NCI-H1436 treated with DMSO at 0.1 percent for 48 hours (cell line): ENCODE measurements around the gene CARS2.
"Not testable (repeated sequence)": the region's sequence is repeated elsewhere in the genome, so short reads cannot be mapped to it uniquely, and the experiment has no call there.

Source experiments
- DNase-seq: peaks from one replicate; lab custom pipeline; 2025; lab: John Stamatoyannopoulos, UW

Gene CARS2

DNA sequence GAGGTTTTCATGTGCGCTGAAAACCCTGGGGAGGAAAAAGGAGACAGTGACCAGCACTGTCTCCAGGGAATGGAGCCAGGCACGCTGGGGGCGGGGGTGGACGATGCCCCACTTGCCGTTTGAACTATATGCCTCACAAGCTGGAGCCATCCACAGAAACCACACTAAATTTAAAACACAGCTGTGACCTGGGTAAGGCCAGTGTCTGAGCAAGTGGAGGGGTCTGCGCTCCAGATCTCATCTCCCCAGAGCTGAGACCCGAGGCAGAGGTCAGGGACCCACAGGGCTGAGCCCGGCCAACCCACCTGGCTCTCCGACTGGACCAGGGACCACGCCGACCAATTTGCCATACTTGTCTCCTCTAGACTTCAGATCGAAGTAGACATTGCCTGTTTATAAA, 23.2 kb downstream of the CARS2 start:
- no peak for DNase-seq

DNA sequence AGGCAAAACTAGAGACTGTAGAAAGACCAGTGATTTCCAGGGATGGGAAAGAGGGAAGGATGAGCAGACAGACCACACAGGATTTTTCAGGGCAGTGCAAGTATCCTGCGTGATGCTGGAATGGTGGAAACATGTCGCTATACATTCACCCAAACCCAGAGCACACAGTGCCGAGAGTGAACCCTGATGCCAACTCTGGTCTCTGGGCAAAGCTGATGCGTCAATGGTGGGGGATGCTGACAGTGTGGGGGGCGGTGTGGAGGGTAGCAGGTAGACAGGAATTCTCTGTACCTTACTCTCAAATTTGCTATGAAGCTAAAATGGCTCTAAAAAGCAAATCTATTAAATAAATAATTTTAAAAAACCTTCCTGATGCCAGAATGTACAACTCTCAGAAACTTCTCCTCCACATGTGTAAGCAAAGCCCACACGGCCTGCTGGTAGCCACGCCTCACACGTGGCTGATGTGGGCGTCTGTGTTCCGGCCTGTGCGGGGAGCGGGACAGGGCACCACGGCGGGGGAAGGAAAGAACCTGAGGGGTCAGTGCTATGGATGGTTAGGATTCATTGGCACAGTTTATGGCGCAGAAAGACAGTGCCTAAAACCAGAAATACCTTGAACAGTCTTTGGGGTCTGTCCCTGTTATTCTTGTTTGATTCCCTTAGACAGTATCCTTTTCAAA, 23.9 kb downstream of the CARS2 start:
- DNase-seq = no peak

DNA sequence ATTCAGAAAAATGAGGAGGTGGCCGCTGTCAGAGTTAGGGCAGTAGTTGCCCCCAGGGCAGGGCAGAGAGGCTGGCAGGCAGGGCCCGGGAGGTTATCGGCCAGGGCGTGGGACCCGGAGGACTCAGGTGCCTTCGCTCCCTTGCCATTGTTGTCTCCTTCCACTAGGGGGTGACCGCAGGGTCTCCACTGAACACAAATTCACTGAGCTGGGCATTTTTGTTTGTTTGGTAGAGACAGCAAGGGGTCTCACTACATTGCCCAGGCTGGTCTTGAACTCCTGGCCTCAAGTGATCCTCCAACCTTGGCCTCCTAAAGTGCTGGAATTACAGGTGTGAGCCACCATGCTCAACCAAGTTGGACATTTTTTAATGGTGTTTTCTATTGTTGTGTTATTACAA, 25.1 kb downstream of the CARS2 start:
- DNase-seq = no peak

DNA sequence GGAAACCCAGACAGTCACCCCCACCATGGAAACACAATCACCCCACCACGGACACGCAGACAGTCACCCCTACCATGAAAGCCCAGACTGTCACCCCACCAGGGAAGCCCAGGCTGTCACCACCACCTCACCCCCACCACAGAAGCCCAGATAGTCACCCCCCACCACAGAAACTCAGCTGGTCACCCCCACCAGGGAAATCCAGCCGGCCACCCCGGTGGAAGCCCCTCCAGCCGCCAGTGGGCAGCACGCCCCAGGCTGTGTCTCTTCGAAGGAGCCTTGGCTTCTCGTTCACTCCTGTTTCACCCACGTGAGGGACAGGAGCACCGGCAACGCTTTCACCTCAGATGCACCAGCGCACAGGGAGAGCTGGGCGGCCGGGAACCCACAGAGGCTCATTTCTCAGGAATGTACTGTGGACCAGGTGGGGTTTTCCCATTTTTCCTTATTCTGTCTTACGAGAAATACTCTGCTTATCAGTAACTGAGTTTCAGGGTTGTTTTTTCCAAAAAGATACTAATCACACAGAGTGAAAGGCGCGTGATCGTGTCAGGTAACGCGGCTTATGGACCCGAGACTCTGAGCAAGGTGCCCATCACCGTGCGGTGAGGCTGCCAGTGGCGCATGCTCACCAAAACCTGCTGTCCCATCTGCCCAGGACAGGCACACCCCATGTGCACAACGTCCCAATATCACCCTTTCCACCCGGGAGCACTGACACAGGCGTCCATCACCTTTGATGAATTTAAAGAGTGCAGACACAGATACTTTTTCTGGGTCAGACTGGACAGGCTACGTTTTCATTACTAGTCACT, 28.0 kb downstream of the CARS2 start:
- no peak for DNase-seq

DNA sequence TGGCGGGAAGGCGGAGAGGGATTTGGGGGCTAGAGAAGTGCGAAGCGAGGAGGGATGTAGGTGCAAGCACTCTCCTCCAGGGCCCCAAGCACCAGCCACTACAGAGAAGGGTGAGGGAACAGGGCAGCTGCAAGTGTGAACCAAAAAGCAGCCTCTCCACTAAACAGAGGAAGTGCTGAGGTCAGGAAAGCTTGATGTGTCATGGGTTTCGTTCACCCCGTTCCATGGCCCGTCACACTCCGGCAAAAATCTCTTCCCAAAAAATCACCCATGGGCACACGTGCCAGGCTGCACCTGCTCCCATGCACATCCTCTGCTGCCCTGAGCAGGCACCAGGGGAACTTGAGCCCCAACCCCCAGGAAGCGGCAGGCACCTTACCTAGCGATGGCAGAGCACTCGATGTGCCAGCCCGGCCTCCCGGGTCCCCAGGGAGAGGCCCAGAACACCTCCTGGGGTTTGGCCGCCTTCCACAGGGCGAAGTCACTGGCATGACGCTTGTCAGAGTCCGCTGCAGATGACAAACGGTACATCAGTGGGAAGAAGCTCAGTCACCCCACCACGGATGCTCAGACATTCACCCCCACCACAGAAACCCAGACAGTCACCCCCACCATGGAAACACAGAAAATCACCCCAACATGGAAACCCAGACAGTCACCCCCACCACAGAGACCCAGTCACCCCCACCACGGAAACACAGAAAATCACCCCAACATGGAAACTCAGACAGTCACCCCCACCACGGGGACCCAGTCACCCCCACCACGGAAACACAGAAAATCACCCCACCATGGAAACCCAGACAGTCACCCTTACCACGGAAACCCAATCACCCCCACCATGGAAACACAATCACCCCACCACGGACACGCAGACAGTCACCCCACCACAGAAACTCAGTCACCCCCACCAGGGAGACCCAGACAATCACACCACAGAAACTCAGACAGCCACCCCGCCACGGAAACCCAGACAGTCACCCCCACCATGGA, 29.0 kb downstream of the CARS2 start:
- no peak for DNase-seq

DNA sequence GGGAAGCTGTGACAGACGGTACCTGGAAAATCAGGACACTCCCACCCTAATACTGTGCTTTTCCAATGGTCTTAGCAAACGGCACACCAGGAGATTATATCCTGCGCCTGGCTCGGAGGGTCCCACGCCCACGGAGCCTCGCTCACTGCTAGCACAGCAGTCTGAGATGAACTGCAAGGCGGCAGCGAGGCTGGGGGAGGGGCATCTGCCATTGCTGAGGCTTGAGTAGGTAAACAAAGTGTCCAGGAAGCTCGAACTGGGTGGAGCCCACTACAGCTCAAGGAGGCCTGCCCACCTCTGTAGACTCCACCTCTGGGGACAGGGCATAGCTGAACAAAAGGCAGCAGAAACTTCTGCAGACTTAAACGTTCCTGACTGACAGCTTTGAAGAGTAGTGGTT, 36.1 kb downstream of the CARS2 start:
- not testable (repeated sequence) for DNase-seq

DNA sequence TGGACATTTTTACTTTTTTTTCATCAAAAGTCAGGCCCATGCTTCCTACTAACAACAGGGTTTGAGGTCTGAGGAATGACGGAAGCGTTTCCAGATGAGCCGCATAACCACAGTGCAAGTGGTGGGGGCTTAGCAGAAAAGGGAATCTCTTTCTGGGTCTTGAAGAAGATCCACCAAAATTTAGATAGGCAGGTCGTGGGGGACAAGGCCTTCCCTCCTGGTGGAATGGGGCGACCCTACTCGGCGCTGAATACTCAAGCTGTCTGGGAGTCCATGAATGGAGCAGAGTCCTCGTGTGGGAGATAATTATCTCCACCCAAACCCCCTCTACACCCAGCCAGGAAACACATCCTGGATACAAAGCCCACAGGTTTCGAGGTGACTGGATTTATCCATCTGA, 36.9 kb downstream of the CARS2 start:
- no peak for DNase-seq

DNA sequence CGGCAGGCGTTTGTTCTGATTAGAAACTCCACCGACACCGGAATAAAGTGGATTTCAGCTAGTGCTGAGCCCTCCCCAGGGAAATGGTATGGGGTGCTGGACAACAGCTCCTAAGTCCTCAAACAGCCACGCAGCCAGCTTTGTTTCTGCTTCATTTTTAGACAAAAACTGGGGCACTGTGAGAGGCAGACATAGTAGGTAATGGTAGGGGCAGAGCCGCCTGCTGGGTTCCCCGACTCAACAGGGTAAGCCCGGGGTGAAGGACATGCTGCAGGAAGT, 39.7 kb downstream of the CARS2 start:
- DNase-seq = no peak

DNA sequence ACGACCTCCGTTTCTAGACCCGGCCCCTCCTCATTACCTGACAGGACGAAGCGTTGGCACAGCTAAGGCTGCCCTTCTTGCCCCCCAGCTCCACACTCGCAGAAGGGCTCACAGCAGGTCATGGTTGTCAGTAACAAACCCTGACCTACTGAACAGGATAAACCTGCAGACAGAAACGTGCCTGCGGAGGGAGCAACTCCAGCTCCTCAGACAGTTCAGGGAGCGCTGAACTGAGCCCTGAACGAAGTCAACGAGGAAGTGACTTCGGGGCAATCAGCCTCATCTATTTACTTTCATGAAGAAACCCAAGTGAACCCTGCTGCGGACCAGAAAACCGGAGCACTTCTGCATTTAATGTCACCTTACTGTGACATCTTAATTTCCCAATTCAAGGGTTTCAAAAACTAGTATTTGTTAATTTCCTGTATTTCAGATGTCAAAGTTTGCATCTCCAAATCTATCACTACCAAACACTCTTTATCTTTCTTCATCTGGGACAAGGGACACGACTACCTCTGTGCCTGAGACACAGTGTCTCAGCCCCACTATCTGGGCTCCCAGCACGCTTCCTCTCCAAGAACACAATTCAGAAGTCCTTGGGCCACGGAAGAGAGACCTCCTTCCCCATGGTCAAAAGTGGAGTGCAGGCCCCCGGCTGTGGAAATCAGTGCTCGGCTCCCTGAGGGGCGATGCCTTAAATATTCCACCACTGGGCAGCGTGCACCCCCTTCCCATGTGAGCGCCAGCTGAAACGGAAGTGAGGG, 40.2 kb downstream of the CARS2 start:
- DNase-seq = no peak

DNA sequence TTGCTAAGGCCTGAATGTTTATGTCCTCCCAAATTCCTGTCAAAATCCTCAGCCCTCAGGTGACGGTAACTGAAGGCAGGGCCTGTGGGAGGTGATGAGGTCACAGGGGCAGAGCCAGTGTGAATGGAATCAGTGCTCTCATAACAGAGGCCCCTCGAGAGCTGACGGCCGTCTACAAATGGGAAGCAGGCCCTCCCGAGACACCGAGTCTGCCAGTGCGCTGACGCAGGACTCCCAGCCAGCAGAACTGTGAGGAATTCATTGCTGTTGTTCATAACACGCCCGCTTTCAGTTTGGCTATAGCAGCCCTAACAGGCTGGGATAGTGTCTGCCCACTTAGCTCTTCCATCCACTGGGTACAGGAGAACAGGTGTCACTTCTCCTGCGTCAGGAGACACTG, 41.2 kb downstream of the CARS2 start:
- DNase-seq = no peak

DNA sequence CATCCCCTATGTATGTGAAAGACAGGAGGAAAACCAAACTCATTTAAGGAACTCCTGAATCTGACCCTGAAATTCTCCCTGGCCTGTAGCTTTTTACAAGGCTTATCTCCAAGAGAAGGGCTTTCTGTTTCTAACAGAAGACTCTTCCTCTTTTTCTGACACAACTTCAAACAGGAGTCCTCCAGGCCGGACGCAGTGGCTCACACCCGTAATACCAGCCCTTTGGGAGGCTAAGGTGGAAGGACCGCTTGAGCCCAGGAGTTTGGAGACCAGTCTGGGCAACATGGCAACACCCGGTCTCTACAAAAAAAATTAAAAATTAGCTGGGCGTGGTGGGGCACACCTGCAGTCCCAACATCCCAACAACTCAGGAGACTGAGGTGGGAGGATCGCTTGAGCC, 41.9 kb downstream of the CARS2 start:
- no peak for DNase-seq

DNA sequence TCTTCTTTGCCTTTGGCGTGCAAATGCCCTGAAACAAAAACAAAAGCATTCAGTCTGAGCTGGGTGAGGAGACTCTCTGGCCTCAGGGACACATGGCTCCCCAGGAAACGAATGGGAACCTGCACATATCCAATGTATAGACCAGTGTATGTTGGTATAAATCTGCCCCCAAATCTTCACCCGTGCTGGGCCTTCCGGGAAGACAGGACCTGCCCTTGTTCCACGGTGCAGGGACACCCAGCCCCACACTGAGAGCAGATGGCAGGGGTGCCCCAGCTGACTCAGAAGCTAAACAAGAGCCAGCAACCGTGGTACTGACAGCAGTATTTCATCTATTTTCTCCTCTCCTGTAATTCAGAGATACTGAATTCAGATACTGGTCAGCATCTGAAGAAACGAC, 42.4 kb downstream of the CARS2 start:
- no peak for DNase-seq

DNA sequence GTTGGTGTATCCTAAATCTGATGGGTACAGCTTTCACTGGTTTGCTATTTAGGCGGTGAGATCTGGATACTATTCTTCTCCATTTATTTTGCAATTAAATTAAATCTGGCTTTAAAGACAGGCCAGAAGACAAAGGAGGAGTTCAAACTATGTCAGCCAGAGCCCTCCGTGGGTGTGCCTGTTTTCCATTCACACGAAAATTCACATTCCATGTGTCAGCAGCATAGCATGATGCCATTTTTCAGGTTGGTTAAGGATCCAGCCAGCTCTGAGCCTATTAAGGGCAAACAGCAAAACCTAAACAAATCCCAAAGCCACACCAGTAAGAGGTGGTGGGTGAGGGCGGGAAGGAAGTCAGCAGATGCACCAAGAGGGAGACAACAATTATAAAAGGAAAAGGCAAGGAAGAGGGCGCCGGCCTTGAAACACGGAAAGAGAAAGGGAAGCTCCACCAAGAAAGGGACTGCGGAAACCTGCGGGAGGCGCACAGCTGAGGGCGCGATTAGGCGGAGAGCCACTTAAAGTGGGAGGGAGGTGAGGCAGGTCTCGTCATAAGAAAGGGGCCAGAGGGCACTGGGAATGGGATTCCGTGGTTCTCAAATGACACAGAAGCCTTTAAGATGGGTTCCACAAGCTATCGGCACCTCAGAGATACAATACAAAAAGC, 43.0 kb downstream of the CARS2 start:
- DNase-seq = no peak

DNA sequence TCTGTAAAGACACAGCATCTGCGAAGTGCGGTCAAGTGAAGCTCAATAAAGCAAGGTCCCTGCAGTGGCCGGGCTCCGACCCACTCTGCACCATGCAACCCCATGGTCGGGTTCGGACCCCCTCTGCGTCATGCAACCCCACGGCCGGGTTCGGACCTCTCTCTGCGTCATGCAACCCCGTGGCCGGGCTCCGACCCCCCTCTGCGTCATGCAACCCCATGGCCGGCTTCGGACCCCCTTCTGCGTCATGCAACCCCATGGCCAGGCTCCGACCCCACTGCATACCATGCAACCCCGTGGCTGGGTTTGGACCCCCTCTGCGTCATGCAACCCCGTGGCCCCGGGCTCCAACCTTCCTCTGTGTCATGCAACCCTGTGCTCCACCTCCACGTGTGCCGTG, 43.8 kb downstream of the CARS2 start:
- no peak for DNase-seq

DNA sequence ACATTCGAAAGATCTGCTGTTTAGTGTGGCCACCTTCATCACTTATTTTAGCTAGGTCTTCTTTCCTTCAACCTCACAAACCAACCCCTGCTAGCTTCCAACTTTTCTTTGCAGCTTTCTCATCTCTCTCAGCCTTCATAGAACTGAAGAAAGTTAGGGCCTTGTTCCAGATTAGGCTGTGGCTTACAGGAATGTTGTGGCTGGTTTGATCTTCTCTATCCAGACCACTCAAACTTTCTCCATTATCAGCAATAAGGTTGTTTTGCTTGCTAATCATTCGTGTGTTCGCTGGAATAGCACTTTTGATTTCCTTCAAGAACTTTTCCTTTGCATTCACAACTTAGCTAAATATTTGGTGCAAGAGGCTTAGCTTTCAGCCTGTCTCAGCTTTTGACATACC, 44.7 kb downstream of the CARS2 start:
- DNase-seq = no peak

DNA sequence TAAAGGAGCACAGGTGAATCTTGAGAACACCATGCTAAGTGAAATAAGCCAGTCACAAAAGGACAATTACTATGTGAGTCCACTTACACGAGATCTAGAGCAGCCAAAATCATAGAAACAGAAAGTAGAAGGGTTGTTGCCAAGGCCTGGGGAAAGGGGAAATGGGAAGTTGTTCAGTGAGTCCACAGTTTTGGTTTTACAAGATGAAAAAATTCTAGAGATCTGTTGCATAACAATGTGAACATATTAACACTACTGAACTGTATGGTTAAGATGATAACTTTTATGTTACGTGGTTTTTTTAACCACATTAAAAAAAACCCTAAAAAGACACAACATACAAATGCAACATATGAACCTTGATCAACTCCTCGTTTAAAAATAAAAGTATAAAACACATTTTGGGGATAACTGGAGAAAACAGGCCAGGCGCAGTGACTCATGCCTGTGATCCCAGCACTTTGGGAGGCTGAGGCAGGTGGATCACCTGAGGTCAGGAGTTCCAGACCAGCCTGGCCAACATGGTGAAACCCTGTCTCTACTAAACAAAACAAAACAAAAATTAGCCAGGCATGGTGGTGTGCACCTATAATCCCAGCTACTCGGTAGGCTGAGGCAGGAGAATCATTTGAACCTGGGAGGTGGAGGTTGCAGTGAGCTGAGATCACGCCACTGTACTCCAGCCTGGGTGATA, 47.6 kb downstream of the CARS2 start:
- not testable (repeated sequence) for DNase-seq

DNA sequence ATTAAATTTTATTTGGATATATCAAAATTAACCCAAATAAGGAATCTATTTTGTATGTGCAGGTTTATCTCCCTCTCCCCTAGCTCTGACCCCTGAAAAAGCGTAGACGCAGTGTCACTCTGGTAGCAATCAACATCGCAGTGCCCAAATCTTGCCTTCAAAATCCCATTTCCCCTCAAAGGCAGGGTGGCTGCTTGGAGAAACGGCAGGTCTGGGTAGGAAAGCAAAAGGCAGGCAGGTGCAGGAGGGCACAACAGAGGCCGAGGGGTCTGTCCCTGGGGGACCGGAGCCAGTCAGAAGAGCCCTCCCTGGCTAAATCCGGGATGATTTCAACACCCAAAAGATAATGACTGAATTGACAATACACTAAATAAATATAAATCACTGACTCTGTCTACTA, 48.7 kb downstream of the CARS2 start:
- no peak for DNase-seq

DNA sequence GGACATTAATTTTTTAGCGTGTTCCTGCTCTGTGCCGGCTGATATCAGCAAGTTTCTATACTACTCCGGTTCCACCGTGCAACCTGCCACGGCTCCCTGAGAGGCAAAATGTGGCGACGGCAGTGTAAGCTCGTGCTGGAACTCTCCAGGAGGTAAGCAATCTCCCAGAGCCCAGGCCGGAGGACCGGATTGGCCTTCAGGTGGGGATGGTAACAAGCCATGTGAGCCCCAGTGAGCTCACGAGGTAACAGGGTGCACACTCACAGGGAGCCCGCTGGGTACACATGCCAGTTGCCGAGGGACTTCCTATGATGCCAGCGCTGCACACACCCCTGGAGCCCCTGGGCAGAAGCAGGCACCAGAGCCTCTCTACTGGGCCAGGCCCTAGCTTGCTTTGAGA, 52.1 kb downstream of the CARS2 start:
- no peak for DNase-seq

DNA sequence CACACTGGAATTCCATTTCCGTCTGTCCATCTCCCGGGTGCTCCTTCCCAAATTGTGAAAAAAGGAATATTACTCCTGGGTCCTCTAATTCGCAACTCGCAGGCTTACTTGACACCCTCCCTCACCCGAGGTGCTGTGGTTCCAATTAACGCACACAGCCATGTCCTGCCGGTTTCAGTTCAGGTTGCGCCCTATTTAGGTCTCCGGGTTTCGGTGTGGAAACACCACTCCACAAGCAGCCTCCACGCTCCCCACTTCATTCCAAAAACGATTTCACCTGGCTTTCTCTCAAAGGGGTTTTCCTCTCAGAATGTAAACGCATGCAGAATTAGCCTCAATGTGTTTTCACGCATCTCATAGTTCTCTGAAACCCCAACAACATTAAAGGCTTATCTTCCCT, 52.6 kb downstream of the CARS2 start:
- no peak for DNase-seq

DNA sequence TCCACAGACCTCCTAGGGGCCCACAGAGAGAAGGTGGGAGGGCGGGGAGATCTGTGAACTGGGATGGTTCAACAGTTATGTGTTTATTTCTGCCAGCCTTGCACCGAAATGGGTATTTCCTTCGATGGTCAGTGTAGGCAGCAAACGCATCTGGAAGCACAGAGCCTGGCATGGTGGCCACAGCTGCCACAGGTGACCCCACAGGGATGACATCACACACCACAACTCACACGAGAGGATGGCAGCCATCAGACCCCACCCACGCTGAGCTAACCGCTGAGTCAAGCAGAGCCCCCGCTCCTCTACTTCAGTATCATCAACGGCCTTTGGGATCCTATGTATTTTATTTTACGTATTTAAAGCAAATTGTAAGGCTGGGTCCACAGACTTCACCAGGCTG, 53.2 kb downstream of the CARS2 start:
- no peak for DNase-seq

DNA sequence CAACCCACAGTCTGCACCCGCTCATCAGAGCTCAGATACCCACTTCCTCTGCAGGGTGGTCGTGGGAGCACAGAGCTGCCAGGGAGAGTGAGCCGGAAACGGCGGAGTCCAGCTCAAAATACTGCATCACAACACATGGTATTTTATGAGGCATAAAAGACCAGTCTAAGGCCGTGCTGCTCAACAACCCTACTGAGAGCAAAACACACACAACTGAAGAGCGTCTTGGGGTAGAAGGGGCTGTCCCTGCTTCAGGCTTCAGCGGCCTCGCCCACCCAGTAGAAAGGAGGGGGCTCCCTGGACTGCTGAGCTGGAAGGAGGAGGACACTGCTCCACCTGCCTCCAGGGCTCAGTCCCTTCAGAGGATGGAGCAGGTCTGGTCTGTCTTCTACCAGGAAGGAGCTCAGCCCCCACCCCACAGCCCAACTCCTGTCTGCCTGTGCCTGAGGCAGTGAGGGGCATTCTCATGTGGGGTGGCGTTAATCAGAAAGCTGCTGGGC, 53.6 kb downstream of the CARS2 start:
- DNase-seq = no peak
